Mesenteric fat pad (tissue), 1 donor: Measurements from ENCODE around the gene CHST13. TPM values are rescaled to one million over a fixed set of nuclear protein-coding genes. Genes with fewer than 3 reads are reported as not detected.

ENCODE experiments used
- DNase-seq: peaks from one replicate; pipeline ENCODE4 v3.0.0-alpha.2; 2020; ENCODE audit warnings: low spot score
- total RNA-seq: library from RNA; stranded (reverse); fragmentation: NEBNext Ultra II Directional; extraction: Animal tissue kit (Norgen Biotek cat#: 25700); gene quantifications from one replicate; pipeline ENCODE4 v1.2.1, GENCODE V29; 2021
- donor health status: DM: yes; HTN: yes; CAD: no.

CHST13 gene
- total RNA-seq, 1 donor from 2014 or later = 2.3 TPM

DNA sequence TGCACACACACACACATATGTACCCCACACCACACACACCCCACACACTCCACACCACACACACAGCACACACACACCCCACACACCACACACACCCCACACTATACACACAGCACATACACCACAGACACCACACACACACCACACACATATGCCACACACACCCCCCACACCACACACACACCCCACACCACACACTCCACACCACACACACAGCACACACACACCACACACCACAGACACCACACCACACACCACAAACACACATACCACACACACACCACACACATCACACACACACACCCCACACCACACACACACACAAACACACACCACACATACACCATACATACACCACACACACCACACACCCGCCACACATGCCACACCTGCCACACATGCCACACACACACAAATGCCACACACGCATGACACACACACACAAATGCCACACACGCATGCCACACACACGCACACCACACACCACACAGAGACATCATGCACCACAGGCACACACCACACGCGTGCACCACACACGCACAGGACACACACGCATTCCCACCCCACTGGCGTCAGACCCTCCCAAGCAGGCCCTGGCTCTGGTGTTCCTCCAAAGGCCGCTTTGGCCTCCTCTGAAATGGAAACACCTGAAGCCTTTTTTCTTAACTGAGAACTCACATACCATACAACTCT, 15.7 kb downstream of the CHST13 start:
- DNase-seq = peak; percentile 45

DNA sequence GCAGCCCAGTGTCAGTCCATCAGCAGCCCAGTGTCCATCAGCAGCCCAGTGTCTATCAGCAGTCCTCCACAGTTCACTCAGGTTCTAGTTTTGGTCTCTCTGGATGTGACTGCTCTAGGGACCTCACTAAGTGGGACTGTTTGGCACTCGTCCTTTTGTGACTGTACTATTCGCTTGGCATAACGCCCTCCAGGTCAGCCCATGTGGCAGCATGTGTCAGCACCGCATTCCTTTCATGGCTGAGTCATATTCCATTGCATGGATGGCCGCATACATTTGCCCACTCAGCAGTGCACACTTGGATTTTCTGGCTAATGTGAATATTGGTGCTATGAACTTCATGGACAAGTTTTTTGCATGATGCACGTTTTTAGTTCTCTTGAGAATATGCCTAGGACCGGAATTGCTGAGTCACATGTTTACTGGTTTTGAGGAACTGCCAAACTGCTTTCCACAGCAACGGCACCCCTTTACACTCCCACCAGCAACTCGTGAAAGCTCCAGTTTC, 16.4 kb downstream of the CHST13 start:
- peak; percentile 35 for DNase-seq

- peak; percentile 84 for DNase-seq
Observed at GRCh38 chr3:126540951-126541627, 17.1 kb downstream of the CHST13 start.

DNA sequence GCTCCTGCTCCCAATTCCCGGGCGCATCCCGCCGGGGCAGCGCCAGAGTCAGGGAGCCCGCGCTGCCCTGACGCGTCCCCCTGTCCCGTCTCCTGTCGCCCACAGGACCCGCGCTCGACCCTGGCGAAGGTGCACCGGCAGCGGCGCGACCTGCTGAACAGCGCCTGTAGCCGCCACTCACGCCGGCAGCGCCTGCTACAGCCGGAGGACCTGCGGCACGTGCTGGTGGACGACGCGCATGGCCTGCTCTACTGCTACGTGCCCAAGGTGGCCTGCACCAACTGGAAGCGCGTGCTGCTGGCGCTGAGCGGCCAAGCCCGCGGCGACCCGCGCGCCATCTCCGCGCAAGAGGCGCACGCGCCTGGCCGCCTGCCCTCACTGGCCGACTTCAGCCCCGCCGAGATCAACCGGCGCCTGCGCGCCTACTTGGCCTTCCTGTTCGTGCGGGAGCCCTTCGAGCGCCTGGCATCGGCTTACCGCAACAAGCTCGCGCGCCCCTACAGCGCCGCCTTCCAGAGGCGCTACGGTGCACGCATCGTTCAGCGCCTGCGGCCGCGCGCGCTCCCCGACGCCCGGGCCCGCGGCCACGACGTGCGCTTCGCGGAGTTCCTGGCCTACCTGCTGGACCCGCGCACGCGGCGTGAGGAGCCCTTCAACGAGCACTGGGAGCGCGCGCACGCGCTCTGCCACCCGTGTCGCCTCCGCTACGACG, 17.8 kb downstream of the CHST13 start:
- DNase-seq = no peak

DNA sequence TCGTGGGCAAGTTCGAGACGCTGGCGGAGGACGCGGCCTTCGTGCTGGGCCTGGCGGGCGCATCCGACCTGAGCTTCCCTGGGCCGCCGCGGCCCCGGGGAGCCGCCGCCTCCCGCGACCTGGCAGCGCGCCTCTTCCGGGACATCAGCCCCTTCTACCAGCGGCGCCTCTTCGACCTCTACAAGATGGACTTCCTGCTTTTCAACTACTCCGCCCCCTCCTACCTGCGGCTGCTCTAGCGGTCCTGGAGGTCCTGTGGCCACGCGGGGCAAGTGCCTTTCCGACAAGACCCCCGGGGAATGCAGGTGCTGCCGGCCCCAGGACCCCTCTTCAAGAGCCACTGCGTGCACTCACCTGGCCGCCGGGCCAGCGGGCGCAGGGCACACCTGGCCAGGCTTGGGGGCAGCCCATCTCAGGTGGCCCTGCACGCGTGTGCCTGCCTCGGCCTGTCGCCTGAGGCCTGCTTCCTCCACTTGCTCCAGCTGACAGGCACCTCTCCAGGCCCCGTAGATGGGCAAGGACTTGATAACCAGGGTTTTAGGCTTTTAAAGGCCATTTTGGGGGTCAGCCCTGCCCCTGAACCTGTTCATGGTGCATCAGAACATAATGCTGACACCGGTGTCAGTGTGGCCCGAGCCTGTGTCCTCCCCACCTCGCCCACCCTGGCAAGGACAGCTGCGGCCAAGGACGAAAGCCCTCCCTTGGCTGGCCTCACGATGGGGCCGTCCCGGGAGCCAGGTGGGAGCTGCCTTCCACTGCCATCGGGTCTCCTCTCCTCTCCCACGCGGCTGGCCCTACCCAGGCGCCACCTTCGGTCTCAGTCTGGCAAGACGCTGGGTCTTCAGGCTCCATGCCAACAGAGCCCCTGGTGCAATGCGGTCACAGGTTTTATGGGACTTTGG, 18.6 kb downstream of the CHST13 start:
- DNase-seq = peak; percentile 86

GRCh38 chr3:126543457-126544061, 19.6 kb downstream of the CHST13 start:
- DNase-seq = peak; percentile 72

DNA sequence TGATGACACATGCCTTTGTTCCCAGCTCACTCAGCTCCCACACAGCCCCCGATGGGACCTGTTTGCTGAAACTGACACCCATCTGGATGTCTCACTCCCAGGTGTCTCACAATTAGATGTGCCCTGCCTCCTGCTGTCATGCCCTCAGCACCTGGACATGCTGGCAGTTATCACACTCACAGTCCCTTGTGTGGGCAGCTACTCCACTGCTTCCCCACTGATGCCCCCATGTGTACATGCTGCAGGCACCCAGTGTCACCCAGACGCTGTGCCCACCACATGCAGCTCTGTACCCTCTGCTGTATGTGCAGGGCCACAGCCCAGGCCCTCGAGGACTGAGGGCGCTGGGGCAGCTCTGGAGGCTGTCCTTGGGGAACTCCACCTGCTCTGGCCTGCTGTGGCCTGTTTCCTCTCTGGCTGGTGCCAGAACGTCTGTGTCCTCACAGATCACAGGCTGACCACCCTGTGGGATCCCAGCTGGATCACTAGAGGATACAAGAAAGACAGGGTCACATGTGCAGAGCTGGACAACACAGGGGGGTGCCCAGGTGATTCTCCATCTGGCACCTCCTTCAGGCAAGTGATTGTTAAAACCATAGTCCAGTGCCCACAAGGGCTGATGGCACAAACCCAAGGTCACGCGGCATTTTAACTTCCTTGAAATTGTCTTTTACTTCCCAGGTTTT, 20.8 kb downstream of the CHST13 start:
- DNase-seq = peak; percentile 79

DNA sequence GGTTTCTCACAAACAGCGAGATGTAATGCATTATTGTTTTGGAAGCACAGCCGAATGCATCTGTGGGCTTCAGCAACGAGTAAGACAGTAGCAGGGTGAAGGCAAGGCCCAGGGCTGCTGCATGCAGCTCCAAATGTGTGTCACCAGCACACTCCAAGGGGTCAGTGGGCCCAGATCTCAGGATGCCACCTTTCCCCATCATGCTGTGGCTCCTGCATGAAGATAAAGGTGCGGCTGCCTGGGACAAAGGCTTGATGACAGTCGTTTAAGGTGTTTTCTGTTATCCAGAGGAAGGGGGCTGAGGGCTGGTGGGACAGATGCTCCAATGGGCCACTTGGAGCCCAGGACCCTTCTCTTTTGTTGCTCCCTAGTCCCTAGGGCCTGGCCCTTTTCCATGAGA, 21.6 kb downstream of the CHST13 start:
- DNase-seq = peak; percentile 60

GRCh38 chr3:126546013-126546412, 22.1 kb downstream of the CHST13 start:
- peak; percentile 30 for DNase-seq

GRCh38 chr3:126546549-126547239, 22.7 kb downstream of the CHST13 start:
- DNase-seq = peak; percentile 65

DNA sequence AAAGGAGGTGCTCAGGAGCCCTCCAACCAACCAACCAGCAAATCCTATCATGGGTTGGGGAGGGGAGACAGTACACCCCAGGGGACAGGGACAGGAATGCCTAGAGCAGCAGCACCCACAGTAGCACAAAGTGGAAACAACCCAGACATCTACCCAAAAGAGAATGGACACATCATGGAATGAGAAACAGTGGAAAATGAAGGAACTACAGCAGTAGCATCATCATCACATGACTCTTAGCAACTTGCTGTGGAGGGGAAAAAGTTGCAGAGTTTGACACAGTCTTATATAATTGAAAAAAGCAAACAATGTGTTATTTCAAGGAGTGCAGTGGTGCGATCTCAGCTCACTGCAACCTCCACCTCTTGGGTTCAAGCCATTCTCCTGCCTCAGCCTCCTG, 23.8 kb downstream of the CHST13 start:
- no peak for DNase-seq

DNA sequence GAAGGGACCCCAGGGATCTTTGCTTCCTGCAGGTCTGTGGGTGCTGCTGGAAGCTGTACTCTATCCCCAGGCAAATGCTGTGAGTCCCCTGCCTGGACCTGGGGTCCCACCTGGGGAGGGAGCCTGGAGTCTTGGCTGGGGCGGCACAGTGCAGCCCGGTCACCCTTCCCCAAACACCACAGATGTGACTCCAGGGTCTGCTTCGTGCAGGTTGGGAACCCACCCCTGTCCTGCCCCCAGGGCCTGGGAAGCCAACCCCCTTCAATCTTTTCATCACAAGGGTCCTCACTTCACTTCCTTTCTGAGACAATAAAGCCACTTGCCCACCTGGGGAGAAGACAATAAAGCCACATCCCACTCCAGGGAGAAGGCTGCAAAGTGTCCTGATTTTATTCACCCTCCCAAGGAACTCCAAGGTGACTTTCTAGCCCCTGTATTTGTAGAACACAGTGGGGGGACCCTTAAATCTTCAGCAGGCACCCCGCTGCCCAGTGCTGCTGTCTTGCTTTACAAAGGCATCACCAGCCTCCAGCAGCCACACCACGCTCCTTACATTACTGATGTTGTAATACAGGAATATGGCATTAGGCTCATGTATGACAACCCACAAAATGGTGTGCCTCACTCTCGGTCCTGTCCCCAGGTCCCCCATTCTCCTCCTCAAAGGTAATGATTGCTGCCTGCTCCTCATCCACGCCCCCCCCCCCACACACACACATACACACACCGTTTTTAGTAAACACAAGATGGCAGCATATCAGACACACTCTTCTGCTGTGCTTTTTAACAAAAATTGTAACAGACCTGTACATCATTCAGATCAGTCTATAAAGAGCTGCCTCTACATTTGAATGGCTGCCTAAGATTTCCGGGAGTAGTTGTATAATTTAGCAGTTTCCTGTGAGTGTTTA, 24.9 kb downstream of the CHST13 start:
- DNase-seq = peak; percentile 49

GRCh38 chr3:126549861-126550487, 26.0 kb downstream of the CHST13 start:
- DNase-seq = peak; percentile 85

GRCh38 chr3:126550488-126551051, 26.6 kb downstream of the CHST13 start:
- peak; percentile 75 for DNase-seq

- peak; percentile 81 for DNase-seq
Observed at GRCh38 chr3:126551121-126551838, 27.3 kb downstream of the CHST13 start.

DNA sequence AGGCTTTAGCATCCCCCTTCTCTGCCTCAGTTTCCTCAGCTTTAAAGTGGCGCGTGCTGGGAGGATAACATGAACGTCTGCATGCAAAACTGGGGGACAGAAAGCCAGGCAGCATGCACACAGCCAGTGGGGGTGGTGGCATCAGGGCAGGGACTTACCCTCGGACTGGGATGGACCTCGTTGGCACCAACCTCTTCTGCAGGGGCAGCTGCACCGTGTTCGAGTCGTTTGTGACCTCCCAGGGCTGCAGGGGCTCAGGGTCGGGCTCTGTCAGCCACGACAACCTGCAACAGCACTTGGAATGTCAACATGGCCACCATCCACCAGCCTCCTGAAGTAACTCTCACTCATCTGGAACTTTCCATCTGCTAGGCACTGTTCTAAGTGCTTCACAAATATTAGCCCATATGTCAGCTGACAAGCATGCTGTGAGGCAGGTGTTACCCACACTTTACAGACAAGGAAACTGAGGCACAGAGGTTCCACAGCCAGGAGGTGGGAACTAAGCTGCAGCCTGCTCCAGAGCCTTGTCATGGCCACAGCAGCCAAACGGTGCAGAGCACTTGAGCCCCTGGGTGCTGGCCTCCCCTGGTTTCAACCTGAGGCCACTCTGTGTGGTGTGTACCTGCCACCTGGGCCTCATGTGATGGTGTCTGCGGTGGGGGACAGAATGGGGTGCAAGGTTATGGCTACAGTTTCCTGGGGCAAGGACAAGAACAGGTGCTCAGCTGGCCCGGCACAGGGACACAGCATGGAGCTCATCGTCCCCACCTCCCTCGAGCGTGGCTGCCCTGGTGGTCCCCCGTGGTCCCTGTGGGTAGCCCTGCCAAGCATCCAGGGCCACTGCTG, 28.1 kb downstream of the CHST13 start:
- DNase-seq = peak; percentile 71
